Neural cell (in vitro differentiated cells): ENCODE measurements around the gene SLC23A1. TPM values are rescaled to one million over a fixed set of nuclear protein-coding genes. Genes with fewer than 3 reads are reported as not detected.

ENCODE experiments used
- H2AFZ ChIP-seq: fragments of 200-600, 300-800 bp; sonication (generic), shearing (Covaris generic); 2 replicates; pipeline ENCODE4 v1.6.0; 2014; ENCODE audit warnings: low read depth, mild to moderate bottlenecking, antibody characterized with exemption, low read length, moderate library complexity
- H3F3A ChIP-seq: fragments of 200-600 bp; shearing (Covaris generic); 2 replicates; pipeline ENCODE4 v1.6.1; 2016; ENCODE audit warnings: mild to moderate bottlenecking, moderate library complexity, mixed read lengths, antibody characterized with exemption, low read length; ENCODE audit not compliant: insufficient read depth, poor library complexity, severe bottlenecking
- H3K27ac ChIP-seq: fragments of 200-600, 300-800 bp; sonication (generic), shearing (Covaris generic); 2 replicates; pipeline ENCODE4 v1.5.1; 2014; ENCODE audit warnings: mild to moderate bottlenecking, low read length, moderate library complexity
- H3K27me3 ChIP-seq: fragments of 300-800, 200-600 bp; sonication (generic), shearing (Covaris generic); 2 replicates; pipeline ENCODE4 v1.6.0; 2014; ENCODE audit warnings: mild to moderate bottlenecking, low read depth, low read length, moderate library complexity; ENCODE audit not compliant: insufficient read depth
- H3K36me3 ChIP-seq: fragments of 300-800, 200-600 bp; sonication (generic), shearing (Covaris generic); 2 replicates; pipeline ENCODE4 v1.5.1; 2014; ENCODE audit warnings: mild to moderate bottlenecking, antibody characterized with exemption, low read length, moderate library complexity; ENCODE audit not compliant: insufficient read depth
- H3K4me2 ChIP-seq: fragments of 300-800, 200-600 bp; sonication (generic), shearing (Covaris generic); 2 replicates; pipeline ENCODE4 v1.6.0; 2014; ENCODE audit warnings: mild to moderate bottlenecking, low read length
- H3K4me3 ChIP-seq: fragments of 300-800, 200-600 bp; sonication (generic), shearing (Covaris generic); 2 replicates; pipeline ENCODE4 v1.5.1; 2014; ENCODE audit warnings: mild to moderate bottlenecking, low read length, moderate library complexity
- H3K79me2 ChIP-seq: fragments of 200-600 bp; shearing (Covaris generic); replicated peaks from 2 replicates; pipeline ENCODE4 v1.6.0; 2014; ENCODE audit warnings: mild to moderate bottlenecking, low read length, moderate library complexity; ENCODE audit not compliant: insufficient read depth
- H3K9ac ChIP-seq: fragments of 300-800, 200-600 bp; sonication (generic), shearing (Covaris generic); 2 replicates; pipeline ENCODE4 v1.6.1; 2016; ENCODE audit warnings: mild to moderate bottlenecking, low read length, mixed read lengths
- H3K9me2 ChIP-seq: fragments of 200-600 bp; shearing (Covaris generic); 2 replicates; pipeline ENCODE4 v1.6.1; 2016; ENCODE audit warnings: mild to moderate bottlenecking, low read length, mixed read lengths; ENCODE audit not compliant: insufficient read depth
- H3K9me3 ChIP-seq: fragments of 200-600, 300-800 bp; sonication (generic), shearing (Covaris generic); 2 replicates; pipeline ENCODE4 v1.6.1; 2016; ENCODE audit warnings: mild to moderate bottlenecking, mixed run types, low read length, moderate library complexity, mixed read lengths
- H4K20me1 ChIP-seq: fragments of 200-600 bp; shearing (Covaris generic); 2 replicates; pipeline ENCODE4 v1.6.1; 2016; ENCODE audit warnings: mild to moderate bottlenecking, mixed run types; ENCODE audit not compliant: insufficient read depth
- EP300 ChIP-seq: fragments of 450-650 bp; conservative IDR thresholded peaks from 2 replicates; pipeline ENCODE4 v1.6.1; 2014; ENCODE audit warnings: antibody characterized with exemption, mild to moderate bottlenecking, moderate library complexity; ENCODE audit not compliant: poor library complexity, severe bottlenecking
- EZH2 ChIP-seq: fragments of 200-600, 300-800 bp; shearing (Covaris generic), sonication (generic); IDR thresholded peaks from 2 replicates; pipeline ENCODE4 v1.6.1; 2014; ENCODE audit warnings: antibody characterized with exemption, low read length, borderline replicate concordance, mild to moderate bottlenecking; ENCODE audit not compliant: insufficient read depth, poor library complexity, severe bottlenecking
- MXI1 ChIP-seq: fragments of 450-650 bp; conservative IDR thresholded peaks from 2 replicates; pipeline ENCODE4 v1.6.1; 2014; ENCODE audit warnings: antibody characterized with exemption, mild to moderate bottlenecking; ENCODE audit not compliant: poor library complexity, severe bottlenecking
- POLR2AphosphoS5 ChIP-seq: IDR thresholded peaks from 2 replicates; pipeline ENCODE4 v1.6.1; 2012
- RAD21 ChIP-seq: fragments of 450-650 bp; conservative IDR thresholded peaks from 2 replicates; pipeline ENCODE4 v1.6.1; 2014; ENCODE audit warnings: antibody characterized with exemption, mild to moderate bottlenecking, moderate library complexity
- SMC3 ChIP-seq: fragments of 450-650 bp; conservative IDR thresholded peaks from 2 replicates; pipeline ENCODE4 v1.6.1; 2014; ENCODE audit warnings: antibody characterized with exemption, mild to moderate bottlenecking, moderate library complexity; ENCODE audit not compliant: poor library complexity
- TAF1 ChIP-seq: IDR thresholded peaks from 2 replicates; pipeline ENCODE4 v1.6.1; 2012; ENCODE audit warnings: low read depth
- polyA minus RNA-seq: library from RNA; depleted of rRNA, polyadenylated mRNA; stranded (reverse); fragments of >200 nt; gene quantifications from 2 replicates; pipeline ENCODE4 v1.2.3, GENCODE V29; 2014
- polyA plus RNA-seq: library from polyadenylated mRNA; depleted of rRNA; stranded (reverse); fragments of >200 nt; gene quantifications from 2 replicates; pipeline ENCODE4 v1.2.3, GENCODE V29; 2014
- TF ChIP-seq, protein P1 (sequence below): IDR thresholded peaks from 2 replicates; pipeline ENCODE4 v1.6.1; 2012; ENCODE audit warnings: borderline replicate concordance
- TF ChIP-seq, protein P2 (sequence below): fragments of 450-650 bp; IDR thresholded peaks from 2 replicates; pipeline ENCODE4 v1.5.1; 2014; ENCODE audit warnings: antibody characterized with exemption, mild to moderate bottlenecking, moderate library complexity; ENCODE audit not compliant: poor library complexity, severe bottlenecking

The SLC23A1 gene
- not detected in 2 replicates for polyA plus RNA-seq
- not detected in 2 replicates for polyA minus RNA-seq

DNA sequence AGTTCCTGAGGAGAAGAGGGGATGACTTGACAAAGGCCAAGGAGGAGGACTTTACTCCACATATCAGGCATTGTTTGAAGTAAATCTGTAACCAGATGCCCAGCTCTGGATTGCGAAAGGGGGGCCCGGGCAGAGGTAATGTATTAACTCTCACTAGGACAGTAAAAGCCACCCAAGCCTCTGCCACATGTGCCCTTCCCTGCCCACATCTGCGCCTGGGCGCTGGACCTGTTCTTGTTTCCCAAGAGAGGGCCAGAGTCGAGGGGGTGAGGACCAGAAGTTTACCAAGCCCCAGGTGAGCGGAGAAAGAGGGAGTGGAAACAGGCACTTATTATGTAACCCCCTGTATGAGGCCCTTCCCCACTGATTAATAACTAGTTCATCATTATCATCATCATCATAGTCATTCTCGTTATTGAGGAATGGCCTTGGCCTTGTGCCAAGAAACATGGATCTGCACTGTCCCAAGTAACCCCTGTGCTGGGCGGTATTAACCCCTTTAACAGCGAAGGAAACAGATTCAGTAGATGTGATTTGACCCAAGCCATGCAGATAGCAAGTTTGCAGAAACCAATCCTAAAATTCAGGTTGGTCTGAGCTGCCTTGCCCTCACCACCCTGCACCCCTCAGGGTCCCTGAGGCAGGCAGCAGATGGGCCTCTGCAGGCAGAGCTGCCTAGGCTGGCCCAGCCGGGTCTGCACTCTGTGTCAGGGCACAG is at the start of gene SLC23A1:
SLC23A1 (minus strand) TSS at position 23 of the 718 bp plus-strand sequence. CDS start 44 bp downstream, outside the sequence.
- no peaks in the 10 kb centered on the region for H3F3A ChIP-seq
- H2AFZ ChIP-seq, result no peak within 1 kb of the TSS
- no peaks in the 10 kb centered on the region for H3K9me2 ChIP-seq
- H4K20me1 ChIP-seq, result no peaks in the 10 kb centered on the region
- H3K4me3 ChIP-seq, result no peak within 1 kb of the TSS
- no peak within 1 kb of the TSS for H3K9ac ChIP-seq
- H3K4me2 ChIP-seq, result no peak within 1 kb of the TSS
- no peaks in the 10 kb centered on the region for H3K27me3 ChIP-seq
- H3K36me3 ChIP-seq, result no peaks in the 10 kb centered on the region
- no peak for TF ChIP-seq SMC3
- TF ChIP-seq, protein P1, sequence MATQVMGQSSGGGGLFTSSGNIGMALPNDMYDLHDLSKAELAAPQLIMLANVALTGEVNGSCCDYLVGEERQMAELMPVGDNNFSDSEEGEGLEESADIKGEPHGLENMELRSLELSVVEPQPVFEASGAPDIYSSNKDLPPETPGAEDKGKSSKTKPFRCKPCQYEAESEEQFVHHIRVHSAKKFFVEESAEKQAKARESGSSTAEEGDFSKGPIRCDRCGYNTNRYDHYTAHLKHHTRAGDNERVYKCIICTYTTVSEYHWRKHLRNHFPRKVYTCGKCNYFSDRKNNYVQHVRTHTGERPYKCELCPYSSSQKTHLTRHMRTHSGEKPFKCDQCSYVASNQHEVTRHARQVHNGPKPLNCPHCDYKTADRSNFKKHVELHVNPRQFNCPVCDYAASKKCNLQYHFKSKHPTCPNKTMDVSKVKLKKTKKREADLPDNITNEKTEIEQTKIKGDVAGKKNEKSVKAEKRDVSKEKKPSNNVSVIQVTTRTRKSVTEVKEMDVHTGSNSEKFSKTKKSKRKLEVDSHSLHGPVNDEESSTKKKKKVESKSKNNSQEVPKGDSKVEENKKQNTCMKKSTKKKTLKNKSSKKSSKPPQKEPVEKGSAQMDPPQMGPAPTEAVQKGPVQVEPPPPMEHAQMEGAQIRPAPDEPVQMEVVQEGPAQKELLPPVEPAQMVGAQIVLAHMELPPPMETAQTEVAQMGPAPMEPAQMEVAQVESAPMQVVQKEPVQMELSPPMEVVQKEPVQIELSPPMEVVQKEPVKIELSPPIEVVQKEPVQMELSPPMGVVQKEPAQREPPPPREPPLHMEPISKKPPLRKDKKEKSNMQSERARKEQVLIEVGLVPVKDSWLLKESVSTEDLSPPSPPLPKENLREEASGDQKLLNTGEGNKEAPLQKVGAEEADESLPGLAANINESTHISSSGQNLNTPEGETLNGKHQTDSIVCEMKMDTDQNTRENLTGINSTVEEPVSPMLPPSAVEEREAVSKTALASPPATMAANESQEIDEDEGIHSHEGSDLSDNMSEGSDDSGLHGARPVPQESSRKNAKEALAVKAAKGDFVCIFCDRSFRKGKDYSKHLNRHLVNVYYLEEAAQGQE, result no peak
- no peak for TF ChIP-seq RAD21
- TF ChIP-seq EP300, result no peak
- TF ChIP-seq TAF1, result no peak
- TF ChIP-seq MXI1, result no peak
- TF ChIP-seq, protein P2, sequence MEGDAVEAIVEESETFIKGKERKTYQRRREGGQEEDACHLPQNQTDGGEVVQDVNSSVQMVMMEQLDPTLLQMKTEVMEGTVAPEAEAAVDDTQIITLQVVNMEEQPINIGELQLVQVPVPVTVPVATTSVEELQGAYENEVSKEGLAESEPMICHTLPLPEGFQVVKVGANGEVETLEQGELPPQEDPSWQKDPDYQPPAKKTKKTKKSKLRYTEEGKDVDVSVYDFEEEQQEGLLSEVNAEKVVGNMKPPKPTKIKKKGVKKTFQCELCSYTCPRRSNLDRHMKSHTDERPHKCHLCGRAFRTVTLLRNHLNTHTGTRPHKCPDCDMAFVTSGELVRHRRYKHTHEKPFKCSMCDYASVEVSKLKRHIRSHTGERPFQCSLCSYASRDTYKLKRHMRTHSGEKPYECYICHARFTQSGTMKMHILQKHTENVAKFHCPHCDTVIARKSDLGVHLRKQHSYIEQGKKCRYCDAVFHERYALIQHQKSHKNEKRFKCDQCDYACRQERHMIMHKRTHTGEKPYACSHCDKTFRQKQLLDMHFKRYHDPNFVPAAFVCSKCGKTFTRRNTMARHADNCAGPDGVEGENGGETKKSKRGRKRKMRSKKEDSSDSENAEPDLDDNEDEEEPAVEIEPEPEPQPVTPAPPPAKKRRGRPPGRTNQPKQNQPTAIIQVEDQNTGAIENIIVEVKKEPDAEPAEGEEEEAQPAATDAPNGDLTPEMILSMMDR, result no peak
- no peak for TF ChIP-seq POLR2AphosphoS5
- no peak for TF ChIP-seq EZH2
- no peaks in the 10 kb centered on the region for H3K79me2 ChIP-seq
- no peaks in the 10 kb centered on the region for H3K9me3 ChIP-seq
- no peak within 1 kb of the TSS for H3K27ac ChIP-seq

DNA sequence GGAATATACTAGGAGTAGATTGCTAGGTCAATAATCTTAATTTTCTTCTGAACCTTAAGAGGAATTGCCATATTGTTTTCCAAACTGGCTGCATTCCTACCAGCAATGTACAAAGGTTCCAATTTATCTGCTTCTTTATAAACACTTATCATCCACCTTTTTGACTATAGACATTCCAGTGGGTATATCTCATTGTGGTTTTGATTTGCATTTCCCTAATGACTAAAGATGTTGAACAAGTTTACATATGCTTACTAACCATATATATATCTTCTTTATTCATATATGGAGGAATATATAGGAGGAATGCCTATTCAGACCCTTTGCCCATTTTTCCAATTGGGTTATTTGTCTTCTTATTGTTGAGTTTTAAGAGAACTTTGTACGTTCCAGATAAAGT is 48.6 kb upstream of the SLC23A1 start:
- H3F3A ChIP-seq, result no peaks in the 10 kb centered on the region
- H3K79me2 ChIP-seq, result no peaks in the 10 kb centered on the region
- H3K27me3 ChIP-seq, result no peaks in the 10 kb centered on the region
- H3K27ac ChIP-seq, result no peak overlapping the region
- TF ChIP-seq, protein P1, result no peak
- TF ChIP-seq MXI1 (no peak), EP300 (no peak), POLR2AphosphoS5 (no peak), EZH2 (no peak), SMC3 (no peak), RAD21 (no peak), TAF1 (no peak)
- TF ChIP-seq, protein P2, result no peak
- H3K4me2 ChIP-seq, result no peak overlapping the region
- H4K20me1 ChIP-seq, result no peaks in the 10 kb centered on the region
- peaks cover 4% of the 10 kb centered on the region for H3K36me3 ChIP-seq
- H2AFZ ChIP-seq, result no peak overlapping the region
- H3K9me3 ChIP-seq, result no peaks in the 10 kb centered on the region
- no peaks in the 10 kb centered on the region for H3K9me2 ChIP-seq
- no peak overlapping the region for H3K9ac ChIP-seq
- no peak overlapping the region for H3K4me3 ChIP-seq
